HG03196 (cell line): ENCODE results near the gene HDAC4.

Source experiments
- ATAC-seq: cut with Tn5 transposase; IDR thresholded peaks from one replicate; pipeline ENCODE4 v1.9.1; 2021; ENCODE audit not compliant: unreplicated experiment

The HDAC4 gene

DNA sequence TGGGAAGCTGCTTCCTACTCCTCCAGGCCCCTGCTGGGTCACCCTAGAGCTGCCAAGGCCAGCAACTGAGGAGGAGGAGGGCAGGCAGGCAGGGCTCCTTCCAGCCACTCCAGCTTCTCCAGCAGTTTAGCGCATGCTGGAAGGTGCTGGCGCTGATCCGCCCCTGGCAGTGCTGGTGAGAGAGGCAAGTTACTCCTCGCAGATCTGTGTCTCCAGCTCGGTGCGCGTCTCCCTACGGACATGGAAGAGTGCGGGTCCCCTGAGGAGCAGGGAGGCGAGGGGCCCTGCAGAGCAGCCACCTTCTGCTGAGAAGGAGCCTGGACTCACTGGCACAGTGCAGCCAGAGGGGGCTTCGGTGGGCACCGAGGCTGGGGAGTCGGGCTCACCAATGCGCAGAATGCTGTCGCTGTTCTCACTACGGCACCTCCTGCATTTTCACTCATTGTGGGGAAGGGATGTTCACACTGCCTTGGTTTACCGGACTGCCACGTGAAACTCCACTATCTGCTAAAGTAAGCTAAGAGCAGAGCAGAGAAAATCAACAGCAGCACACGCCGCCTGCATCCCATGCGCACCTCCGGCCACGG lies 206.0 kb downstream of the HDAC4 start:
- no peak for ATAC-seq

DNA sequence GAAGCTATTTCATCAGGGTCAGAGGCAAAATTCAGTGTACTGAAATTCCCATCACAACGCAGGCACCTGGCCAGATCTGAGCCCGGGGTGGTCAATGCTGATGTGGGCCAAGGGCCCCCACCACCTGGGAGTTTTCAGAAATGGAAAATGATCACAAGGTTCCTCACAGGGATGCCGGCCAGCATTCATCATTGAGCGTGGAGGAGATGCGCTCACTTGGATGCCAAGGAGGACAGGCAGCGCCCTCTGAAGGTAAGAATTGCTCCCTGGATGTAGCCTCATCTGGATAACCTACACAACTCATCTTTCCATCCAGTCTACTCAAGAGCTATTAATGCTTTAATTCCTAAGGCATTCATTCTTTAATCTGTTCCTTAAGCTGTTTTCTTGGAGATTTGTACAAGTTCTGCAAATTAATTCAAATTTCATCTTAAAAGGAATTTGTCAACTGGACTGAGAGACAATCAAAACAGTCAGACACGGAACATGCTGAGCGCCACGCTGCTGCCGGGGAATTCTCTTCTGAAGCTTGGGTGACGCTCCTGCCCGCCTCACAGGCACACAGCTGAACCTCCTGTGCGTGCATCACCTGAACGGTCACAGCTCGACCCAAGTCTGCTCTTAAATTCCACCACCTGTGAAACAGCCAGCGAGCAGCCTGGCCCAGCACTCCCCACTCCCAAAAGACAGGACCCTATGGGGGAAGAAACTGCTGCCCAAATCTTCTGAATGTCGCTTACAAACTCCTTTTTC lies 206.7 kb downstream of the HDAC4 start:
- ATAC-seq: no peak

DNA sequence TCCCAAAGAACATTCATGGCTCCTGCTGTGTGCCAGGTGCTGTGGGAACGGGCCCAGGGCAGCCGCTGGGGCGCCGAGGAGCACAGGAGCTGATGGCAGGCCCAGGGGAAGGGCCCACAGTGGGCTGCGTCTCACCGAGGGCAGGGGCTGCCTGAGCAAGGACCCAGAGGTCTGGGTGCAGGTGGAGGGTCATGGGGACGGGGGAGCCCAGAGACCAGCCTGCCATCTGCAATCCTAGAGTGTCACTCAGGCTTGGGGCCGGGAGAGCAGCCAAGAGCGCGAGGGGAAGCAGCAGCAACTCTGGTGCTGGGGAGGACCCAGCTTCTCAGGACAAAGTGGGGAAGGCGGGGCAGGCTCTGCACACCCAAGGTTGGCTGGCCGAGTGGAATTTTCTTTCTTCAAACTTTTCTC lies 207.4 kb downstream of the HDAC4 start:
- ATAC-seq: no peak

DNA sequence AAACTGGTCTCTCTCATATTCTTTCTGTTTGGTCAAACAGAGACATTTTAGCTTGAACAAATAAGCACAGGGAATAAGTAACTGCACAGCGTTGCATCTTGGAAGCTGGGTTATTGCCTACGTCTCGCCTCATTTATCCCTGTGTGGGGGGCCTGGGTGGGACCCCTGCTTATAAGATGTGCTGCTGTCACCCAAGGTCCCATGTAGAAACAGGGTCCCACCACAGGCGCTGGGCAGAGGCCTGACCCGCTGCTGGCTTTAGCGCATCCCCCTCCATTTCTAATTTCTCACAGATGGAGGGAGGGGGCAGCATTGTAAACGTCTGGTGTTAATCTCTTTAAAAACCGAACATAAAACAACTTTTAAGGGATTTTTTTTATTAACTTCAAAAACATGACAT lies 207.8 kb downstream of the HDAC4 start:
- ATAC-seq: no peak

DNA sequence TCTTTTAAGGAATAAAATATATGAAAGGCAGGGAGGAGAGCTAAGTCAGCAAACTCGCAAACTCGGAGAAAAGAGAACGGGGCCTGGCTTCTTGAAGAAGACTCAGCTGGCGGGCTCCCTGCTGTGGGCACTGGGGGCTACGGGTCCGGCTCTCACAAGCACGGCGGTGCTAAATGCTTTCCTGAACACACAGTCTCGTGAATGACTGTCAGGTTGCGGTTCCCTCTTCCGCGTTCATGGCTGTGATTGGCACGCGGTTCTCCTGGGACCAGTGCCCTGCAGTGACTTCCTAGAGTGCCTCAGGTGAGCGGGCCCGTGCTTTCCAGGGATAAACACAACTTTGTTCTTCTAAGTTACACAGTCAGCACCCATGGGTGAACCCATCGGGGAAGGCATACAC lies 208.4 kb downstream of the HDAC4 start:
- no peak for ATAC-seq

DNA sequence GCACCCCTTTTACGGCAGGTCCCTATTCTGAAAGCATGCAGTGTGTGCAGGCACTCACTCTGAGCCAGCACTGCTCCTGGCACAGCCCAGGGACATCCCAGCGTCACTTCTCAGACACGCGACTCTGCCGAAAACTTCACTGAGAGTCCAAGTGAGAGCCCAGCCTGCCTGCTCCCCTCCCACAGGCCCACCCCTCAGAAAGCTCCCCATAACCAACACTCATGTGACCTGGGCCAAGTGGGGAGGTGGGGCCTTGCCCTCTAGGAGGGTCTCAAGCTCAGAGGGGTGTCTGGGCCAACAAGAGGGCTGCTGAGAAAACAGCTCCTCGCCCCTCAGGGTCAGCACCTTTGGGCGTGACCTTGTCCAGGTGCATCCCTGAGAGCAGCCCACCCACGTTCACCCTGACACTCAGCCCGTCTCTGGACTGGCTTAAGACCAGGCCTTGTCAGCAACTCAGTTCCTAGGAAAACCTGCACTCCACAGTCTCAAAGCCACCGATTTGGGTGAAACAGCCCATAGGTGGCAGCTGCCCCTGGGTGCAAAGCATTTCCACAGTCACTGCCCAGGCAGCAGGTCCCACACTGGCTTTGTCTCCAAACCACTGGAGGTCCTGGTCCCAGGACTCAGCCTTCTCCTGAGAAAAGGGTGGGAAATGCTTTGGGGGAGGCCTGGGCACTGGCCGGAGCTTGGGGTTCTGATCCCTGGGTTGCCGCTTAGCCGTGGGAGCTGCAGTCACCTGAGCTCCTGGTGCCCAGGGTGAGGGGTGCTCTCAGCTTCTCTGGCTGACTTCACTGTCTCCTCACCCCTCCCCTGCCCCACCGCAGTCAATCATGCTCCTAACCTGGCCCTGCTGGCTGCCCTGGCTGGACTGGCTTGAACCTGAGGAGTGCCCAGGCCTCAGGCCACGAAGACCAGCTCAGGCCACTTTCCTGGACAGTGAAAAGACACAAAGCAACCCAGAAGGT lies 209.6 kb downstream of the HDAC4 start:
- ATAC-seq: no peak

DNA sequence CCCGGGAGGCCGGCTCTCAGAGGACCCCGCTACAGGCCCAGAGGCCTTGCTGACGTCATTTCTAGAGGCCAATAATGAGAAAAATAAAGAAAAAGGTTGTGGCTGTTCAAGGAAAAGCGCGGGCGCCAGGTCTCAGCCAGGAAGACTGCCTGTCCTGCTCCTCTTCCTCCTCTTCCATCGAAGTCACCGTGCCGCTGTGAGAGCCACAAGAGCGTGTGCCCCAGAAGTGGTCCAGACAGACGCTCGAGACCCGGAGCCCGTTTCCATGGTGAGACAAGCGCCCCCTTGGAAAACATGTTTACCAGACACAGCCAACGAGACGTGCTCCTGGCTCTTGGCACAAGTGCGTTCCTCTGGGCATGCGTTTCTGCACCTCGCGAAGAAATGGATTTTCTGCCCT lies 210.5 kb downstream of the HDAC4 start:
- no peak for ATAC-seq

DNA sequence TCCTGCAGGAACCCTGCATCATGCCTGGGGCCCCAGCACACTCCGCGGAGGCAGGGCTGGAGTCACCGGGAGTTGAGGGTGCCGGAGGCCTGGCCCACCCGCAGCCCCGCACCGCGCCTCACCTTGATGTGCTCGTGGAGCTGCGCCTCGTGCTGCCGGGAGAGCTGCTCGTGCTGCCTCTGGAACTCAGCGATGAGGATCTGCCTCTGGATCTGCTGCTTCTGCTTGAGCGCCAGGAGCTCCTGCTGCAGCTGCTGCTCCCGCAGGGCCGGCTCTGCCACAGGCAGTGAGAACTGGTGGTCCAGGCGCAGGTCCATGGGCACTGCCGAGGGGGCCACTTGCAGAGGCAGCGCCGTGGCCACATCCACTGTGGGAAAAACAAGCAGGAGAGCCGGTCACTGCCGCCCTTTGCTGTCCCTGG lies 211.1 kb downstream of the HDAC4 start:
- no peak for ATAC-seq

DNA sequence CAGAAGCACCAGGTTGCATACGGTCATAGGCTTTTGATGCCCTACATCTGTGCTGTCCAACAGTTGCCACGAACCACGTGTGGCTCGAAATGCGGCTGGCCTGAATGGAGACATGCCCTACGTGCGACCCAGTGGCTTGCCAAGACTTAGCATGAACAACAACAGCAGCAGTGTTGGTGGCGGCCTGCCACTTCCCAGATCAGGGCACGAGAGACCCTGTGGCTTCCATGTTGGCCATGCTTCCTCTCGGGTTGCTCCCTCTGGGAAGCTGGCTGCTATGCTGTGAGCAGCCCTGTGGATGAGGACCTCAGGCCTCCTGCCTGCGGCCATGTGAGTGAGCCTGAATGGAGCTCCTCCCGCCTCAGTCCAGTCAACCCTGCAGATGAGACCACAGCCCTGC lies 212.3 kb downstream of the HDAC4 start:
- ATAC-seq: no peak

DNA sequence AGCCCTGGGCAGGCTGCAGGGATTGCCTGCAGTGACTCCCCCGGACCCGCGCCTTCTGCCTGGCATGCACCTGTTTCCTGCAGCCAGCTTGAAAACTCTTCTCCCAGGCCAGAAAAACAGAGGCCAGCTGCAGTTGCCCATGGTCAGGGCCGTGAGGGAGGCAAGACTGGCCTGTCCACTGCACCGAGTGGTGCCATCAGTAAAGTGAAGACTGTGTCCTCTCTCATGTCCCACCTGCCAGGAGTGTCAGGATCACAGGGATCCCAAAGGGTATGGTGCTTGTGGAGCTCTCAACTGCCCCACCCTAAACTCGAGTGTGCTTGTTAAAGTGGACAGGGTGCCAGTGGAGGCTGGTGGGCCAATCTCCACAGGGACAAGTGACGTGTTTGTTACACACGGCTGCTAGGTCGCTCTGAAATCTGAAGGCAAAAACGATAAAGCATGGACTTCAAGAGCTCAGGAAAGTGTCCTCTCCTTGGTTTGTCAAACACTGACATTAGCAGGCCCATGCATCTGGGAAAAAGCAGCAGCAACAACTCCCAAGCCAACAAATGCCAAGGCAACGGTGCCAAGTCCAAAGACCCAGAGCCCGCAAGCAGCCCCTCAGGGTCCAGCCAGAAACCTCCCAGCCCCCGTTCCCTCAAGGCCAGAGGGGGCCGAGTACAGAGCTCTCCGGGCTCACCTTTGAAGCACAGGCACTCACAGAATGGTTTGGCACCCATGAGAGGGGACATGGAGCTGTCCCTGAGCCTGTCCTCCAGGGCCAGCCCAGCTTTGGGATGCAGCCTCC lies 213.2 kb downstream of the HDAC4 start:
- no peak for ATAC-seq

DNA sequence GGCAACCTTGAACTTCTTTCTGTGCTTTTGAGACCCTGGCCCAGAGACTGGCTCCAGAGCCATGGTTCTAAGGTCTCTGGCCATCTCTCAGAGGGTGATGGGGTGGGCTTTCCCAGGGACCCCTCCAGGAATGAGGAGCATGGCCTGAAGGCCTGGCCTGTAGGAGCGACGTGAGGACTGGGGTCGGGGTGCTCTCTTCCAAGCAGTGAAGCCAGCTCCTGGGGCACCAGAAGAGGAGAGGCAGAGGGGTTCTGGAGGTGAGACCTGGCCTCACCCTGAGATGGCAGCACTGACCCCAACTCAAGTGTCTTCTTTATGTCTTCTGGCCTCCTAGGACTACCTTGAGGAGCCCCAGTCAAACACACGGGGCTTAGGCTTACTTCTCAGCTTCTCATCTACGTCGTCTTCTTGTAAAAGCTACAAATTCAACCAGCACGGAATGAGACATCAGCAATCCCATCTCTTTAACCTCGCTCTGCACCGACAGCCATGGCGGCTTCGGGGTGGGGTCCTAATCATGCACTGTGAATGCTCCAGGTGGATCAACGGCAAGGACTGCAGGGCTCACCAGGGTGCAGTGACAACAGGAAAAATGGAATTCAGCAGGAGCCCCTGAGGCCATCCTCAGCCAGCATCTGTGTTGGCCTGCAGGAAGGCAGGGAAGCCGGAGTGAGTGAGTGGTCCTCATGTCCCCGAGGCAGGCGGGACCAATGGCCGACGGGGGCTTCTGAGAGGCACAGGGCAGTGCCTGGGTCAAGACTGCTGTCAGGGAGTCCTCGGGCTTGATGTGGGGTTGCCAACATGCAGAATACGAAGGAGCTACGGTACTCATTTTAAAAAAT lies 214.1 kb downstream of the HDAC4 start:
- ATAC-seq: no peak

DNA sequence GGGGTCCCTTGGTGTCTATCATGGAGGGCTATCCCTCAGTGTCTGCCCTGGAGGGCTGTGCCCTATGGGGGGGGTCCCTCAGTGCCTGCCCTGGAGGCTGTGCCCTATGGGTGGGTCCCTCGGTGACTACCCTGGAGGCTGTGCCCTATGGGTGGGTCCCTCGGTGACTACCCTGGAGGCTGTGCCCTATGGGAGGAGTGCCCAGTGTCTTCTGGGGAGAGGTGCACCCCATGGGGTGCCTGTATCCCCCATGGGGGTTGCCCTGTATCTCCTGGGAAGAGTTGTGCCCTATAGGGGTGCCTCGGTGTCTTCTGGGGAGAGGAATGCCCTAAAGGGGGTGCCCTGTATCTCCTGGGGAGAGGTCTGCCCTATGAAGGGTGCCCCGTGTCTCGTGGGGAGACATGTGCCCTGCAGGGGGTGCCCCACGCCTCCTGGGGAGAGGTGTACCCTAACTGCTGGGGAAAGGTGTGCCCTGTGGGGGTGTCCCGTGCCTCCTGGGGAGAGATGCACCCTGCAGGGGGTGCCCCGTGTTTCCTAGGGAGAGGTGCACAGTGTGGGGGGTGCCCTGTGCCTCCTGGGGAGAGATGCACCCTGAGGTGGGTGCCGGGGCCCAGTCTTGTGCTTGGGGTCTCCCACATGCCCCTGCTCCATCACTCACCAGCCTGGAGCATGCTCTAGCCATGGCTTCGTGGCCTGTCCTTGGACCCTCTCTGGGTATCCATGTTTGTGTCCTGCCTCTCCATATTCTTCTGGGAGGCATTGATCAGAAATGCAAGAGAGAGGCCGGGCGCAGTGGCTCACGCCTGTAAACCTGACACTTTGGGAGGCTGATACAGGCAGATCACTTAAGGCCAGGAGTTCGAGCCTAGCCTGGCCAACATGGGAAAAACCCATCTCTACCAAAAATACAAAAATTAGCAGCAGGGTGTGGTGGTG lies 215.6 kb downstream of the HDAC4 start:
- no peak for ATAC-seq

DNA sequence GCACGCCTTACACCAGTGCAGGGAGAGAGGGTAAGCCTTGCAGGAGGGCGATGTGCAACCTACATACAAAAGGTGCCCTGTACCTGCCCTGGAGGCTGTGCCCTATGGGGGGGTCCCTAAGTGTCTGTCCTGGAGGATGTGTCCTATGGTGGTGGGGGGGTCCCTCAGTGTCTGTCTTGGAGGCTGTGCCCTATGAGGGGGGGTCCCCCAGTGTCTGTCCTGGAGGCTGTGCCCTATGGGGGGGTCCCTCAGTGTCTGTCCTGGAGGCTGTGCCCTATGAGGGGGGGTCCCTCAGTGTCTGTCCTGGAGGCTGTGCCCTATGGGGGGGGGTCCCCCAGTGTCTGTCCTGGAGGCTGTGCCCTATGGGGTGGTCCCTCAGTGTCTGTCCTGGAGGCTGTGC lies 216.6 kb downstream of the HDAC4 start:
- no peak for ATAC-seq

DNA sequence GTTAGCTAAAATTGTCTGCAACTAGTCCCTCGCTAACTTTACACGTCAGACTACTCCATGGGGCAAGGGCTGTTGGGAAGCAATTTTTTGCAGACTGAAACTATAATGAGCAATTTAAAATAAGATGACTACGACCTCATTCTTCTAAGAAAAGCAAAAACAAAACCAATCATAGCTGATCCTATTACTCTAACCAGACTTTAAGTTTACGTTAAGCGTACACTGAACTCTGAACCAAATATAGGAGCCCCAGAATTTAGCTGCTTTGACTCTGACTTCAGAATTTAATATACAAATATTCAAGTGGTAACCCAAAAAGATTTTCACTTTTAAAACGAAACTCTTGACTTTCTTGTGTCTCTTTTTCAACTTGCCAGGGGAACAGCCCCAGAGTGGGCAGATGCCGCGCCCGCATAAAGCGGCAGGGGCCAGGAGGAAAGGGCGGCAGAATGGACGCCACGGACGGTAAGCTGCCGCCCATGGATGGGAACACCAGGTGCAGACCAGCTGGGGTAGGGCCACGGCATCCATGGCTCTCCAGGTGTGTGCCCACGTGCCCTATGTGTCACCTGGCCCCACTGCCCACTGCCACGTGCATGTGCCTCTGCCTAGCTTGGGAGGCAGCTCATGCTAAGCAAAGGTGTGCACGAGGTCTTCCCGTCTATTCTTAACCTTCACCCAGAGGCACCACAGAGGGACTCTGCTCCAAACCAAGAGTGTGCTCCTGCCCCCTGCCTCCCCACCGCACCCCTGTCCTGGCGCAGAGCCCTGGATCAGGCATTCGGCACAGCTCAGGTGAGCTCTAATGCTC lies 217.6 kb downstream of the HDAC4 start:
- no peak for ATAC-seq

DNA sequence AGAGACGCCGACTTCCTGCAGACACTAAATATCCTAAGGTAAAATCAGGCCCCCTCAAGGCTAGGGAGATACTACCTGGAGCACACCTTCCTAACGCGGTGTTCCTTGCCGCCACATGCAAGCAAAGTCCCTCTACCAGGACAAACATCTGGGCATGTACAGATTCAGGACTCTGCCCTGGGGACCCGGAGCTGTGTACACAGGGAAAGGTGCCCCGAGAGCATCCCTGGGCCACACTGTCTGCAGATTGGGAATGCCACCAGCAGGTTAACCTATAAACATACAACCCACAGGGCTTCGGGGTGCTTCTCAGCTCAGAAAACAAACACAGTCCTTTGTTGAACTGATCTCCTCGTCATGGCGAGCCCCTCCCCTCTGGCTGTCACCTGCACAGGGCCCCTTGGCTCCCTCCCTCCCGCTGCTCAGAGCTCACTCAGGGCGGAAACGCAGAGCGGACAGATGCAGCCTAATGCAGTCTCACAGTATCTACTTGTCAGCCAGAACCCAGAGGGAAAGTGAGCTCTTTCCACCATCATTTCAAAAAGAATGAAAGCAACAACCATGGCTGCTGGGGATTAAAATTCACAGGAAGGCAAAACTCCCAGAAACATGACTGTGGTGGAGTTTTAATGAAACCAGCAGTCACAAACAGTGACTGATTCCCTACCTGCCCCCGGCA lies 218.8 kb downstream of the HDAC4 start:
- no peak for ATAC-seq

DNA sequence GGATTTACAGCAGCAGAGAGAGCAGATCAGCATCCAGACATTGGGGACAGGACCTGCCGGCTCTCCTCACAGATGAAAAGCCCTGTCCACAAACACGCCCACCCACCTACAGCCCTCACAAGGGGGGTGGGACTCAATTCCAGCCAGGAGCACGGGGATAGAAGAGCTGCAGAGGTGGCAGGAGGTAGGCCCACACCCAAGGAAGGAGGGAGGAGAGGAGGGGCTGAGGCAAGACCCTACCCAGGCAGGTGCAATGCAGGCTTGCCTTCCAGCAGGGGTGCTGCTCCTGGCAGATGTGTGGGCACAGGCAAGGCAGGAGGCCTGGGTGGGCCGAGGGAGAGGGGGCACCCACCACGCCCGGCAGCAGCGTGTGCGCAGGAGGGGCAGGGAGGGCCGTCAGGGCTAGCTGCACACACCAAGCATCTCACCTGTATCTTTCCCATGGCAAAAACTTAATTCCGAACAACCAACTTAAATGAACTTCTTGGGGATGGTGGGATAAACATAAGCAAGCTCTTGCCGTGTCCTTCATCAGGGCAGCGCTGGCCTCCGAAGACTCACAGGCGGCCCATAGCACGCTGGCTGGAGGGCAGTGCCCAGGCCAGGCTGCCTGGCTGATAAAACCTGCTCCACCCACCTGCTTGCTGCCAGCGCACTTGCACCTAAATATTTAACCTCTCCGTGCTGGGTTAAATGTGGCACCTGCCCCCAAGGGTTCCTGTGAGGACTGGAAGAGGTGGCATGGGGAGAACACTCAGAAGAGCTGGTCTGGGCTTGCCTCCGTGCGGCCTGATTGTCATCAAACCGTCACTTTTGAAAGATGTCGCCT lies 219.5 kb downstream of the HDAC4 start:
- no peak for ATAC-seq
